Activated T-cell treated with anti-CD3 and anti-CD28 coated beads for 4 hours (primary cell): Measurements from ENCODE around the gene SIPA1L3.
"Not testable (repeated sequence)": the region's sequence is repeated elsewhere in the genome, so short reads cannot be mapped to it uniquely, and the experiment has no call there.

Experiments used
- DNase-seq: peaks from one replicate; pipeline ENCODE4 v3.0.0-alpha.2; 2020

SIPA1L3 gene

DNA sequence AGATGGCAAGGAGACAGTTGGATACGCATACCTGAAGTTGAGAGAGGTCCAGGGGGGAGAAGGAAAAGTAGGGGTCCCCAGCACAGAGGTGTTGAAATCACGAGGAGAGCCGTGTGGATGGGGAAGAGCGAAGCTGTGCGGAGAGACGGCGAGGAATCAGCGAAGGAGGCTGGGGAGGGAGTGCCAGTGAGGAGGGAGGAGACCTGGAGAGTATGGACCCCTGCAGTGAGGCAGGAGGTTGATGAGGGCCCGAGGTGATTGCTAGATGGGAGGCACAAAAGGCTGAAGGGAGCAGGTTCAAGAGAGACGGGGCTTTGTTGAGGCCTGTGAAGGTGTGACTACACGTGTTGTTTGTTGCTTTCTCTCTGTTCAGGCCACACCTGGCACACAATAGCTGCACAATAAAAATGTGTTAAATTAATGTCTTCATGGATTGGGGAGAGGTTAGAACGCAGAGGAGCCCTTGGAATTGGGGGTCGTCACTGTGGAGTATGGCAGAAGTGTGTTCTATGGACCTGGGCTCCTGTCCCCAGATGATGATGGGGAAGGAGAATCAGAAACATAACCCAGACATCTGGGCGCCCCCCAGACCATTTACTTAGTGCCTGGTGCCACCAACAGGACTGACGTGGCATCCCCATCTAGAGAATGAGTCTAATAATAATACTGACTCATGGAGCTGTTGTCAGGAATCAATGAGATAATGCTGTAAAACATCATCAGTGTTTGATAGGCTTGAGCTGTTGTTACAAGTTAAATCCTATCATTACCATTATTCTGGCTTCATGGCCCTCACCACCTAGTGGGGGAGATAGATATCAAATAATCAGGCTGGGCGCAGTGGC lies 137.5 kb downstream of the SIPA1L3 start:
- DNase-seq, result no peak

GRCh38 chr19:38045554-38046253 lies 138.7 kb downstream of the SIPA1L3 start:
- DNase-seq, result no peak

DNA sequence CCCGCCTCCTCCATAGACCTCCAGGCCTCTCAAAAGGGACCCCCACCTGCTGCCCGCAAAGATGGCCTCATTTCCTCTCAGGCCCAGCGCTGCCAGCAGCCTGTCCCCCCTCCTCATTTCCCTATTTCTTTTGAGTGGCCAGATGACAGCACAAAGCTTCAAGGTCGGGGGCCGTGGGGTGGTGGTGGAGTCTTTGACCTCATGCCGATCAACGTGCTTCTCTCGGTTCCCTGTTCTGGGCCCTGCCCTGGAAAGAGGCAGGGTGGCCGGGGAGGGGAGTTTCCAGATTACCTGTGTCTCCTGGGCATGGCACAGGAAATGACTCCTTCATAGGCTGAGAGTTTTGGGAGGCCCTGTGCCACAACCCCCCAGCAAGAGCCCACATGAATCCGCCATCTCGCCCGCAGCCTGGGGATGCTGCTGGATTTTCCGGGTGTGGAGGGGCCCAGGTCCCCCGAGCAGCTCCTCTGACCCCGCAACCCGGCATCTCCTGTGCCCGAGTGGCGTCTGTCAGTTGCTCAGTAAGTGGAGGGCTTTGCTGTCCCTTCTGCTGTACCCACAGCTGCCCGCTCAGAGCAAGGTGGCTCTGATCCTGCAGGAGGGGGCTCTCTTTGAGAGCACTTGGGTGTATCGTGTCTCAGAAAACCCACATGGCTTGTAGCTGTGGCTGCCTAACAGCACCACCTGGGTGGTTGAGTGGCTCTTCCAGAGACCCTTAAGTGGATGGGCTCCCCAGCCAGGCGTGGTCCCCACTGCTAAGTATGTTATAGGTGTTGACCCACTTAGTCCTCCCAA lies 139.4 kb downstream of the SIPA1L3 start:
- no peak for DNase-seq

GRCh38 chr19:38047049-38047438 lies 140.0 kb downstream of the SIPA1L3 start:
- DNase-seq, result peak; percentile 28

DNA sequence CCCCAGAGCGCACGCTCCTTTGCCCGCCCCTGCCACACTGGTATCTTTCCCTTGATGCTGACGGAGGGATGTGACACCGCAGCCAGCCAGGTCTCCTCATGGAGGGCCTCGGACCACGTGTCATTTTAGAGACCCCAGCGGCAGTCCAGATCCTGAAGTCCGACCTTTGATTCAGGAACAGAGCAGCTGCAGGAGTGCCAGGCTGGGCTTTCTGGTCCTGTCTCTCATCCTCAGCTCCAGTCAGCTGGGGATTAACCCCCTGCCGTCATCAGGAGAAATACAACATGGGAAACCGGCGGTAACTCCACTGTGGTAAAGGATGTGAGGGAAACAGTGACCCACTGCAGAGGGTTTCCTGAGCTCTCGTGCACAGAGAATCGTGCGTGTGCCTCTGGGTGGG lies 140.6 kb downstream of the SIPA1L3 start:
- no peak for DNase-seq

GRCh38 chr19:38049105-38049649 lies 142.2 kb downstream of the SIPA1L3 start:
- peak; percentile 42 for DNase-seq

- DNase-seq, result no peak
These were observed 148.0 kb downstream of the SIPA1L3 start for GRCh38 chr19:38055010-38055409.

- DNase-seq, result no peak
These were observed 148.9 kb downstream of the SIPA1L3 start for GRCh38 chr19:38055655-38056521.

DNA sequence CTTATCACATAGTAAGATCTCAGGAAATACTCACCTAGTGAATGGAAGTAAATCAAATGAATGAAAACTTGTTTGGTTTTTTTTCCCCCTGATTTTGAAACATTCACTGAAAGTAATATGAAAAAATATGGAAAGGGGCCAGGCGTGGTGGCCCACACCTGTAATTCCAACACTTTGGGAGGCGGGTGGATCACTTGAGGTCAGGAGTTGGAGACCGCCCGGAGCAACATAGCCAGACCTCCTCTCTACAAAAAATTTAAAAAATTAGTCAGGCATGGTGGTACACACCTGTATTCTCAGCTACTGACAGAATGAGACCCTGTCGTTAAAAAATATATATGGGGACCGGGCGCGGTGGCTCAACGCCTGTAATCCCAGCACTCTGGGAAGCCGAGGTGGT lies 149.6 kb downstream of the SIPA1L3 start:
- DNase-seq, result no peak

GRCh38 chr19:38057959-38058690 lies 151.1 kb downstream of the SIPA1L3 start:
- DNase-seq, result no peak

- DNase-seq, result no peak
These were observed 152.9 kb downstream of the SIPA1L3 start for GRCh38 chr19:38059897-38060296.

- DNase-seq, result no peak
These were observed 153.3 kb downstream of the SIPA1L3 start for GRCh38 chr19:38060331-38060730.

- no peak for DNase-seq
These were observed 154.3 kb downstream of the SIPA1L3 start for GRCh38 chr19:38061294-38061693.

- DNase-seq, result no peak
These were observed 156.2 kb downstream of the SIPA1L3 start for GRCh38 chr19:38062959-38063761.

DNA sequence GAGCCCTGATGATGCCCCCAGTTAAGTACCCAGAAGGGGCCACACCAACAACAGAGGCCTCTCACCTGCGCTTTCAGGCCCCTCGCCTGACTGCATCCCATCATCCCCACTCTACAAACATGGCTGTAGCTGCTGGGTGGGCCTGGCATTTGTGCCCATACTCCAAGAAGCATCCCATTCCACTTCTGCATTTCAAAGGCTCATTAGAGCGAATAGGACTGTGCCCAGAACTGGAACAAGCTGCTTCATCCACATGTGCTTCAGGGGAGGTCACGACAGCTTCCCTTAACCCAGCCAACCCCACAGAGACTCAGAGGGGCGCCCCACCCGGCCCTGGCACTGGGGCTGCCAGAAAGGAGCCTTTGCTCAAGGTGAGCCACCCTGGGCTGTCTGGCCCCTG lies 156.9 kb downstream of the SIPA1L3 start:
- no peak for DNase-seq

GRCh38 chr19:38064661-38065425 lies 157.8 kb downstream of the SIPA1L3 start:
- no peak for DNase-seq

DNA sequence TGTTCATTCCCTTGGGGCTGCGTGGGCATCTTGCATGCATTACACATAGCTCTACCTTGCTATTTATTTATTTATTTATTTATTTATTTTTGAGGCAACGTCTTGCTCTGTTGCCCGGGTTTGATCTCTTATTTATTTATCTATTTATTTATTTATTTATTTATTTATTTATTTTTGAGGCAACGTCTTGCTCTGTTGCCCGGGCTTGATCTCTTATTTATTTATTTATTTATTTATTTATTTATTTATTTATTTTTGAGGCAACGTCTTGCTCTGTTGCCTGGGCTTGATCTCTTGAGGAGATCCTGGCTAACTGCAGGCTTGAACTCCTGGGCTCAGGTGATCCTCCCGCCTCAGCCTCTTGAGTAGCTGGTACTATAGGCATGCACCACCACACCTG lies 158.8 kb downstream of the SIPA1L3 start:
- not testable (repeated sequence) for DNase-seq

DNA sequence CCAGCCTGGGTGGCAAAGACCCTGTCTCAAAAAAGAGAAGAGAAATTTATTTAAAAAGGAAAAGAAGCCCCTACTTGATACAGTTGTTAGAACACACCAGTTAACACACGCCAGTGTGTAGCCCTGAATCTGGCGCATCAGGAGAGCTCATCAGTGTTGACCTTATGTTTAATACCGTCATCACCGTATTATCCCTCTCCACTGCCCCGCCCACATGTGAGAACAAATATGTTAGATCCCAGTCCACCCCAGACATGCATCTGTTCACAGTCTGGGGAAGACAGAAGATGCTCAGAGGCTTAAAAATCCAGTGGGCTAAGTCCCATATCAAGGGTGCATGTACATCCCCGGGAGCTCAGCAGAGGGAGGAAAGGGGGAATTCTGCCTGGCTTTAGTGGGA lies 161.8 kb downstream of the SIPA1L3 start:
- no peak for DNase-seq

GRCh38 chr19:38070573-38070972 lies 163.6 kb downstream of the SIPA1L3 start:
- no peak for DNase-seq

- not testable (repeated sequence) for DNase-seq
These were observed 164.0 kb downstream of the SIPA1L3 start for GRCh38 chr19:38071054-38071453.
